Parathyroid adenoma (tissue), 2 donors: ENCODE results near the gene GPR27.

Source experiments
- H2AFZ ChIP-seq: fragments of 300-600 bp; sonication (generic); one replicate; pipeline ENCODE4 v1.7.0; 2017; ENCODE audit warnings: antibody characterized with exemption, mild to moderate bottlenecking
- H3K27ac ChIP-seq: fragments of 300-600 bp; sonication (generic); one replicate; pipeline ENCODE4 v1.7.0; 2017
- H3K27me3 ChIP-seq: fragments of 300-600 bp; sonication (generic); one replicate; pipeline ENCODE4 v1.7.0; 2017; ENCODE audit warnings: low read length; ENCODE audit not compliant: control insufficient read depth, insufficient read depth
- H3K36me3 ChIP-seq: fragments of 300-600 bp; sonication (generic); one replicate; pipeline ENCODE4 v1.7.0; 2017; ENCODE audit warnings: low read length; ENCODE audit not compliant: control insufficient read depth, insufficient read depth
- H3K4me1 ChIP-seq: fragments of 300-600 bp; sonication (generic); one replicate; pipeline ENCODE4 v1.7.0; 2017; ENCODE audit warnings: control low read depth
- H3K4me2 ChIP-seq: fragments of 300-600 bp; sonication (generic); one replicate; pipeline ENCODE4 v1.7.0; 2017; ENCODE audit warnings: low read length
- H3K4me3 ChIP-seq: fragments of 300-600 bp; sonication (generic); one replicate; pipeline ENCODE4 v1.7.0; 2017; ENCODE audit warnings: low read depth, low read length
- H3K79me2 ChIP-seq: fragments of 300-600 bp; sonication (generic); one replicate; pipeline ENCODE4 v1.7.0; 2017; ENCODE audit warnings: control low read depth
- H3K9ac ChIP-seq: fragments of 300-600 bp; sonication (generic); one replicate; pipeline ENCODE4 v1.7.0; 2017; ENCODE audit warnings: mild to moderate bottlenecking
- H3K9me3 ChIP-seq: fragments of 300-600 bp; sonication (generic); one replicate; pipeline ENCODE4 v1.7.0; 2017; ENCODE audit warnings: low read length; ENCODE audit not compliant: control insufficient read depth
- TF ChIP-seq, protein P1 (sequence below): fragments of 300-600 bp; sonication (generic); IDR thresholded peaks from one replicate; pipeline ENCODE4 v1.7.0; 2017; ENCODE audit warnings: antibody characterized with exemption, mild to moderate bottlenecking
- donor health status: primary hyperparathyroidism.

The GPR27 gene

GRCh38 chr3:71726146-71726545 lies 27.5 kb upstream of the GPR27 start:
- no peak overlapping the region for H3K27ac ChIP-seq
- H3K4me1 ChIP-seq = peaks cover 21% of the 10 kb centered on the region
- TF ChIP-seq, protein P1, sequence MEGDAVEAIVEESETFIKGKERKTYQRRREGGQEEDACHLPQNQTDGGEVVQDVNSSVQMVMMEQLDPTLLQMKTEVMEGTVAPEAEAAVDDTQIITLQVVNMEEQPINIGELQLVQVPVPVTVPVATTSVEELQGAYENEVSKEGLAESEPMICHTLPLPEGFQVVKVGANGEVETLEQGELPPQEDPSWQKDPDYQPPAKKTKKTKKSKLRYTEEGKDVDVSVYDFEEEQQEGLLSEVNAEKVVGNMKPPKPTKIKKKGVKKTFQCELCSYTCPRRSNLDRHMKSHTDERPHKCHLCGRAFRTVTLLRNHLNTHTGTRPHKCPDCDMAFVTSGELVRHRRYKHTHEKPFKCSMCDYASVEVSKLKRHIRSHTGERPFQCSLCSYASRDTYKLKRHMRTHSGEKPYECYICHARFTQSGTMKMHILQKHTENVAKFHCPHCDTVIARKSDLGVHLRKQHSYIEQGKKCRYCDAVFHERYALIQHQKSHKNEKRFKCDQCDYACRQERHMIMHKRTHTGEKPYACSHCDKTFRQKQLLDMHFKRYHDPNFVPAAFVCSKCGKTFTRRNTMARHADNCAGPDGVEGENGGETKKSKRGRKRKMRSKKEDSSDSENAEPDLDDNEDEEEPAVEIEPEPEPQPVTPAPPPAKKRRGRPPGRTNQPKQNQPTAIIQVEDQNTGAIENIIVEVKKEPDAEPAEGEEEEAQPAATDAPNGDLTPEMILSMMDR = no peak
- peak overlapping the region; percentile 74 for H3K4me2 ChIP-seq
- peaks cover 26% of the 10 kb centered on the region for H3K79me2 ChIP-seq
- H3K9me3 ChIP-seq = no peaks in the 10 kb centered on the region
- H3K9ac ChIP-seq = no peak overlapping the region
- H3K27me3 ChIP-seq = no peaks in the 10 kb centered on the region
- peak overlapping the region; percentile 94 for H2AFZ ChIP-seq
- H3K36me3 ChIP-seq = no peaks in the 10 kb centered on the region
- H3K4me3 ChIP-seq = no peak overlapping the region

DNA sequence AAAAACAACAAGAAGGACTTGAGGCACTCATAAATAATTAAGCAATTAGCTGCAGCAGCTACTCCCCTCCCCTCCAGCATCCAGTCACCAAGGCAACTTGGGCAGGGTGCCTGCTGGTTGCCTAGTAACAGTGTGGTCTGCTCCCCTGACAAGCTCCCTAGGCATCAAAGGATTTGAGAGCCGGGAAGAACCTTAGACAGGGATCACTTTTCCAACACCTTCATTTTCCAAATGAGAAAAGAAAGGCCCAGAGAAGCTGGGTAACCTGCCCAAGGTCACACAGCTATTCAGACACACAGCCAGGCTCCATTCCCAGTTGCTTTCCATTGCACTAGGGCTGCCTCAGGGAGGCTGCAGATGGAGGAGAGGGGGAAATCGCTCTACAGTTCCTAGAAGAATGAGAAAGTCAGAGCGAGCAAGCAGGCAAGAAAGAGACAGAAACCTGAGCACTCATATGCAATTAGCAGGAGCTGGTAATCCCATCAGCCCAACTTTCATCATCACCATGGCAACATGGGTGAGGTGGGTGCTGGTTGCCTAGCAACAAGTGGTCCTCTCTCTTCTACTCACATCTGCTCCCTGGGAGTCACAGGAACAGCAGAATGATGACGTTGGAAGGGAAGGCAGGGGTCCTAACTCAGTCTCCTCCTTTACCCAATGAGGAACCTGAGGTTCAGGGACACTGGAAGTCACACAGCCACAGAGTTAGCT lies 24.9 kb upstream of the GPR27 start:
- Histone ChIP-seq H3K27me3 (no peaks in the 10 kb centered on the region), H3K4me2 (no peak overlapping the region), H3K9ac (no peak overlapping the region), H3K79me2 (peaks cover 10% of the 10 kb centered on the region), H3K9me3 (no peaks in the 10 kb centered on the region), H3K36me3 (no peaks in the 10 kb centered on the region), H3K4me3 (no peak overlapping the region), H3K4me1 (peaks cover 24% of the 10 kb centered on the region), H3K27ac (no peak overlapping the region), H2AFZ (no peak overlapping the region)
- TF ChIP-seq, protein P1 = no peak

DNA sequence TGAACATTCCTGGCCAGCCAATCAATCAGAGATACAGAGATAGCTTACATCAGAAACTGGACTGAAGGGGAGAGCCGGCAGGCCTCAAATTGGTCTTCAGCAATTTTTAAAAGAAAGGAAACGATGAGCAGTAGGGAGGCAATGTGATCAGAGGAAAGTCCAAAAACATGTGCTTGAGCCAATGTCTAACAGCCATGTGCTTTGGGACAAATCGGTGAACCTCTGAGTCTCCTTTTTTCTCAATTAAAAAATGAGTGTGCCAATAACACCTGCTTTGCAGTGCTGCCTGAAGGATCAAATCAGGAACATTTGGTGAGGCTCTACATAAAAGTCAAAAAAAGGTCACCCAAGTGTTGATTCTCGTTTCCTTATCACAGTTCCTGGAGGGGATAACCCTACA lies 21.0 kb upstream of the GPR27 start:
- TF ChIP-seq, protein P1 = no peak
- no peak overlapping the region for H3K4me3 ChIP-seq
- H2AFZ ChIP-seq = peak overlapping the region; percentile 36
- H3K4me1 ChIP-seq = peaks cover 19% of the 10 kb centered on the region
- peaks cover 10% of the 10 kb centered on the region for H3K79me2 ChIP-seq
- H3K9me3 ChIP-seq = no peaks in the 10 kb centered on the region
- H3K9ac ChIP-seq = no peak overlapping the region
- H3K27me3 ChIP-seq = no peaks in the 10 kb centered on the region
- peak overlapping the region; percentile 80 for H3K27ac ChIP-seq
- no peaks in the 10 kb centered on the region for H3K36me3 ChIP-seq
- H3K4me2 ChIP-seq = no peak overlapping the region

GRCh38 chr3:71733319-71733718 lies 20.3 kb upstream of the GPR27 start:
- Histone ChIP-seq H3K9ac (no peak overlapping the region), H3K9me3 (no peaks in the 10 kb centered on the region), H3K36me3 (no peaks in the 10 kb centered on the region), H2AFZ (peak overlapping the region; percentile 36), H3K4me1 (peaks cover 19% of the 10 kb centered on the region), H3K4me3 (no peak overlapping the region), H3K27ac (peak overlapping the region; percentile 80), H3K27me3 (no peaks in the 10 kb centered on the region), H3K4me2 (no peak overlapping the region), H3K79me2 (peaks cover 8% of the 10 kb centered on the region)
- TF ChIP-seq, protein P1 = no peak

DNA sequence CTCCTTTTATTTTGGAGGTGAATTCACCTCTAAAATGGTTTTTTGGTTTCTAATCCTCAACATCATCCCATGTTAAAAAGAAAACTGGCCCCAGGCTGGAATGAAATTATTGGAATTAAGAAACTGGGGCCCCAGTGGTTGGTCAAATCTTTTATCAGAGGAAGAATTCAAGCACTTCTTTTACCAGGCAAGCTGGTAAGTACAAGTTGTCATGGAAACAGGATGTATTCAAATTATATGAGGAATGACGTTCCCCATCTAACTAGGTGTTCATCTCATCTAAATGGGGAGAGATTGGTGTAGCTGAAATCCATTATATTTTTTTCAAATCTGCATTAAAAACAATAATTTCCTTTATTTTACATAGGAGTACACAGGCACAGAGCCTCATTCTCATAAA lies 18.8 kb upstream of the GPR27 start:
- H3K9me3 ChIP-seq = no peaks in the 10 kb centered on the region
- H3K79me2 ChIP-seq = no peaks in the 10 kb centered on the region
- H3K4me3 ChIP-seq = no peak overlapping the region
- no peak overlapping the region for H3K27ac ChIP-seq
- no peaks in the 10 kb centered on the region for H3K36me3 ChIP-seq
- TF ChIP-seq, protein P1 = no peak
- H2AFZ ChIP-seq = no peak overlapping the region
- H3K4me2 ChIP-seq = no peak overlapping the region
- H3K9ac ChIP-seq = no peak overlapping the region
- H3K27me3 ChIP-seq = no peaks in the 10 kb centered on the region
- H3K4me1 ChIP-seq = peaks cover 18% of the 10 kb centered on the region
